ENCODE data around the gene OS9. TPM values are rescaled to one million over a fixed set of nuclear protein-coding genes. Genes with fewer than 3 reads are reported as not detected.

OS9 gene
- total RNA-seq, 1 experiment from 2014 or later, result 72.6 TPM

- Histone ChIP-seq H3K9me3 (ENCODE audit: low read length) (no peaks in the 10 kb centered on the region), H2AFZ (ENCODE audit: low read length) (no peak overlapping the region), H3K36me3 (ENCODE audit: insufficient read depth, low read length) (no peaks in the 10 kb centered on the region), H4K20me1 (ENCODE audit: insufficient read depth, low read depth, low read length) (no peaks in the 10 kb centered on the region), H3K9ac (ENCODE audit: low read length) (no peak overlapping the region), H3K4me1 (ENCODE audit: low read length) (no peaks in the 10 kb centered on the region), H3K4me3 (ENCODE audit: low read length) (no peak overlapping the region), H3K4me2 (ENCODE audit: low read depth, low read length, poor library complexity, severe bottlenecking) (no peak overlapping the region), H3K27ac (ENCODE audit: low read length) (no peak overlapping the region), H3K79me2 (ENCODE audit: low read length) (no peaks in the 10 kb centered on the region), H3K27me3 (ENCODE audit: low read length) (no peaks in the 10 kb centered on the region), H3K9me2 (replicated peaks; ENCODE audit: insufficient read depth, low read length) (no peaks in the 10 kb centered on the region)
- no peak for DNase-seq
These were observed 14.2 kb upstream of the OS9 start for GRCh38 chr12:57679697-57680096.

- H3K9me2 ChIP-seq (replicated peaks; ENCODE audit: insufficient read depth, low read length), result no peaks in the 10 kb centered on the region
- DNase-seq, result no peak
- H3K9ac ChIP-seq (ENCODE audit: low read length), result no peak overlapping the region
- H3K27me3 ChIP-seq (ENCODE audit: low read length), result no peaks in the 10 kb centered on the region
- peaks cover 5% of the 10 kb centered on the region; the same call in 1 of the 2 replicates for H3K4me1 ChIP-seq (ENCODE audit: low read length)
- H3K4me2 ChIP-seq (ENCODE audit: low read depth, low read length, poor library complexity, severe bottlenecking), result no peak overlapping the region
- no peak overlapping the region for H3K4me3 ChIP-seq (ENCODE audit: low read length)
- no peaks in the 10 kb centered on the region for H3K9me3 ChIP-seq (ENCODE audit: low read length)
- no peaks in the 10 kb centered on the region for H4K20me1 ChIP-seq (ENCODE audit: insufficient read depth, low read depth, low read length)
- no peaks in the 10 kb centered on the region for H3K79me2 ChIP-seq (ENCODE audit: low read length)
- H3K36me3 ChIP-seq (ENCODE audit: insufficient read depth, low read length), result no peaks in the 10 kb centered on the region
- no peak overlapping the region for H2AFZ ChIP-seq (ENCODE audit: low read length)
- H3K27ac ChIP-seq (ENCODE audit: low read length), result no peak overlapping the region
These were observed 6.1 kb upstream of the OS9 start for GRCh38 chr12:57687862-57688261.

- no peak overlapping the region for H2AFZ ChIP-seq (ENCODE audit: low read length)
- no peak overlapping the region for H3K4me2 ChIP-seq (ENCODE audit: low read depth, low read length, poor library complexity, severe bottlenecking)
- no peaks in the 10 kb centered on the region for H4K20me1 ChIP-seq (ENCODE audit: insufficient read depth, low read depth, low read length)
- no peaks in the 10 kb centered on the region for H3K9me3 ChIP-seq (ENCODE audit: low read length)
- H3K27me3 ChIP-seq (ENCODE audit: low read length), result no peaks in the 10 kb centered on the region
- no peak overlapping the region for H3K9ac ChIP-seq (ENCODE audit: low read length)
- peaks cover 9% of the 10 kb centered on the region for H3K4me1 ChIP-seq (ENCODE audit: low read length)
- H3K4me3 ChIP-seq (ENCODE audit: low read length), result no peak overlapping the region
- DNase-seq, result peak; percentile 25
- no peaks in the 10 kb centered on the region for H3K79me2 ChIP-seq (ENCODE audit: low read length)
- H3K27ac ChIP-seq (ENCODE audit: low read length), result no peak overlapping the region
- H3K36me3 ChIP-seq (ENCODE audit: insufficient read depth, low read length), result no peaks in the 10 kb centered on the region
- H3K9me2 ChIP-seq (replicated peaks; ENCODE audit: insufficient read depth, low read length), result no peaks in the 10 kb centered on the region
These were observed 5.0 kb upstream of the OS9 start for GRCh38 chr12:57688931-57689330.

GRCh38 chr12:57692500-57692899 is 1.4 kb upstream of the OS9 start:
- Histone ChIP-seq H3K4me2 (ENCODE audit: low read depth, low read length, poor library complexity, severe bottlenecking) (no peak overlapping the region), H3K4me3 (ENCODE audit: low read length) (no peak overlapping the region), H3K27me3 (ENCODE audit: low read length) (no peaks in the 10 kb centered on the region), H3K79me2 (ENCODE audit: low read length) (peaks cover 24% of the 10 kb centered on the region), H3K9ac (ENCODE audit: low read length) (no peak overlapping the region), H3K9me2 (replicated peaks; ENCODE audit: insufficient read depth, low read length) (no peaks in the 10 kb centered on the region), H3K36me3 (ENCODE audit: insufficient read depth, low read length) (peaks cover 15% of the 10 kb centered on the region; the same call in 1 of the 2 replicates), H3K27ac (ENCODE audit: low read length) (no peak overlapping the region), H2AFZ (ENCODE audit: low read length) (no peak overlapping the region), H4K20me1 (ENCODE audit: insufficient read depth, low read depth, low read length) (no peaks in the 10 kb centered on the region), H3K4me1 (ENCODE audit: low read length) (peaks cover 19% of the 10 kb centered on the region), H3K9me3 (ENCODE audit: low read length) (no peaks in the 10 kb centered on the region)
- DNase-seq, result no peak

GRCh38 chr12:57693317-57693658 is 644 bp upstream of the OS9 start:
- peak overlapping the region; percentile 54 for H3K4me2 ChIP-seq (ENCODE audit: low read depth, low read length, poor library complexity, severe bottlenecking)
- H3K9ac ChIP-seq (ENCODE audit: low read length), result no peak overlapping the region
- H3K9me2 ChIP-seq (replicated peaks; ENCODE audit: insufficient read depth, low read length), result no peaks in the 10 kb centered on the region
- H3K27ac ChIP-seq (ENCODE audit: low read length), result no peak overlapping the region
- peaks cover 24% of the 10 kb centered on the region for H3K79me2 ChIP-seq (ENCODE audit: low read length)
- peaks cover 17% of the 10 kb centered on the region for H3K4me1 ChIP-seq (ENCODE audit: low read length)
- no peak for DNase-seq
- H3K27me3 ChIP-seq (ENCODE audit: low read length), result no peaks in the 10 kb centered on the region
- H3K4me3 ChIP-seq (ENCODE audit: low read length), result no peak overlapping the region; the same call in 1 of the 2 replicates
- no peaks in the 10 kb centered on the region for H4K20me1 ChIP-seq (ENCODE audit: insufficient read depth, low read depth, low read length)
- no peaks in the 10 kb centered on the region for H3K9me3 ChIP-seq (ENCODE audit: low read length)
- peak overlapping the region; percentile 97 for H2AFZ ChIP-seq (ENCODE audit: low read length)
- peaks cover 20% of the 10 kb centered on the region; the same call in 1 of the 2 replicates for H3K36me3 ChIP-seq (ENCODE audit: insufficient read depth, low read length)

GRCh38 chr12:57694459-57695019 is 607 bp downstream of the OS9 start:
- peak overlapping the region; percentile 35; the same call in 1 of the 2 replicates for H3K27ac ChIP-seq (ENCODE audit: low read length)

GRCh38 chr12:57695770-57696432 is 2.0 kb downstream of the OS9 start:
- no peaks in the 10 kb centered on the region for H3K9me2 ChIP-seq (replicated peaks; ENCODE audit: insufficient read depth, low read length)
- H3K4me2 ChIP-seq (ENCODE audit: low read depth, low read length, poor library complexity, severe bottlenecking), result no peak overlapping the region
- H3K9ac ChIP-seq (ENCODE audit: low read length), result no peak overlapping the region
- H3K4me1 ChIP-seq (ENCODE audit: low read length), result peaks cover 14% of the 10 kb centered on the region
- DNase-seq, result no peak
- no peak overlapping the region for H3K4me3 ChIP-seq (ENCODE audit: low read length)
- no peaks in the 10 kb centered on the region for H4K20me1 ChIP-seq (ENCODE audit: insufficient read depth, low read depth, low read length)
- no peak overlapping the region for H3K27ac ChIP-seq (ENCODE audit: low read length)
- H3K9me3 ChIP-seq (ENCODE audit: low read length), result no peaks in the 10 kb centered on the region
- H2AFZ ChIP-seq (ENCODE audit: low read length), result no peak overlapping the region
- no peaks in the 10 kb centered on the region for H3K27me3 ChIP-seq (ENCODE audit: low read length)
- H3K36me3 ChIP-seq (ENCODE audit: insufficient read depth, low read length), result peaks cover 20% of the 10 kb centered on the region; the same call in 1 of the 2 replicates
- peaks cover 24% of the 10 kb centered on the region for H3K79me2 ChIP-seq (ENCODE audit: low read length)

More at GRCh38 chr12:57694459-57695019, 607 bp downstream of the OS9 start:
- peak overlapping the region; percentile 87 for H3K9ac ChIP-seq (ENCODE audit: low read length)
- no peak for DNase-seq
- peak overlapping the region; percentile 91 for H3K4me2 ChIP-seq (ENCODE audit: low read depth, low read length, poor library complexity, severe bottlenecking)
- peaks cover 24% of the 10 kb centered on the region for H3K79me2 ChIP-seq (ENCODE audit: low read length)
- H3K36me3 ChIP-seq (ENCODE audit: insufficient read depth, low read length), result peaks cover 20% of the 10 kb centered on the region; the same call in 1 of the 2 replicates
- no peaks in the 10 kb centered on the region for H4K20me1 ChIP-seq (ENCODE audit: insufficient read depth, low read depth, low read length)
- H2AFZ ChIP-seq (ENCODE audit: low read length), result peak overlapping the region; percentile 94; the same call in 1 of the 2 replicates
- peaks cover 14% of the 10 kb centered on the region for H3K4me1 ChIP-seq (ENCODE audit: low read length)
- H3K4me3 ChIP-seq (ENCODE audit: low read length), result peak overlapping the region; percentile 95
- H3K27me3 ChIP-seq (ENCODE audit: low read length), result no peaks in the 10 kb centered on the region
- H3K9me2 ChIP-seq (replicated peaks; ENCODE audit: insufficient read depth, low read length), result no peaks in the 10 kb centered on the region
- no peaks in the 10 kb centered on the region for H3K9me3 ChIP-seq (ENCODE audit: low read length)

GRCh38 chr12:57697076-57697475 is 3.1 kb downstream of the OS9 start:
- Histone ChIP-seq H2AFZ (ENCODE audit: low read length) (no peak overlapping the region), H3K27me3 (ENCODE audit: low read length) (no peaks in the 10 kb centered on the region), H3K9me2 (replicated peaks; ENCODE audit: insufficient read depth, low read length) (no peaks in the 10 kb centered on the region), H3K9ac (ENCODE audit: low read length) (no peak overlapping the region), H3K4me2 (ENCODE audit: low read depth, low read length, poor library complexity, severe bottlenecking) (no peak overlapping the region), H3K36me3 (ENCODE audit: insufficient read depth, low read length) (peaks cover 21% of the 10 kb centered on the region; the same call in 1 of the 2 replicates), H3K79me2 (ENCODE audit: low read length) (peaks cover 24% of the 10 kb centered on the region), H3K27ac (ENCODE audit: low read length) (no peak overlapping the region), H3K9me3 (ENCODE audit: low read length) (no peaks in the 10 kb centered on the region), H4K20me1 (ENCODE audit: insufficient read depth, low read depth, low read length) (no peaks in the 10 kb centered on the region), H3K4me1 (ENCODE audit: low read length) (peaks cover 14% of the 10 kb centered on the region), H3K4me3 (ENCODE audit: low read length) (no peak overlapping the region)
- no peak for DNase-seq
